ENCODE data around the gene NOPCHAP1. TPM values are rescaled to one million over a fixed set of nuclear protein-coding genes. Genes with fewer than 3 reads are reported as not detected.

Gene NOPCHAP1, protein sequence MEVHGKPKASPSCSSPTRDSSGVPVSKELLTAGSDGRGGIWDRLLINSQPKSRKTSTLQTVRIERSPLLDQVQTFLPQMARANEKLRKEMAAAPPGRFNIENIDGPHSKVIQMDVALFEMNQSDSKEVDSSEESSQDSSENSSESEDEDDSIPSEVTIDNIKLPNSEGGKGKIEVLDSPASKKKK
- total RNA-seq, result 10 to 100 TPM in 1 of 2 donors, 1 to 10 TPM in 1; 9.3 to 14.7 TPM
- polyA plus RNA-seq (ENCODE audit: insufficient read length in 6 of 6), result 10 to 100 TPM; 12.2 to 17.1 (median 14.4) TPM
- long read RNA-seq, donor 1, full-length matches to known transcripts, result 11 of 11 reads
- long read RNA-seq, donor 1, partial matches to known transcripts, result 0 of 11 reads
- long read RNA-seq, donor 1, other reads (novel, unspliced or antisense), result 0 of 11 reads
- long read RNA-seq, donor 2, full-length matches to known transcripts, result 10 of 10 reads
- long read RNA-seq, donor 2, partial matches to known transcripts, result 0 of 10 reads
- long read RNA-seq, donor 2, other reads (novel, unspliced or antisense), result 0 of 10 reads
- long read RNA-seq, donor 3, full-length matches to known transcripts, result 16 of 16 reads
- long read RNA-seq, donor 3, partial matches to known transcripts, result 0 of 16 reads
- long read RNA-seq, donor 3, other reads (novel, unspliced or antisense), result 0 of 16 reads
- long read RNA-seq, donor 4, full-length matches to known transcripts, result 12 of 13 reads
- long read RNA-seq, donor 4, partial matches to known transcripts, result 0 of 13 reads
- long read RNA-seq, donor 4, other reads (novel, unspliced or antisense), result 1 of 13 reads
- long read RNA-seq, donor 5, full-length matches to known transcripts, result 16 of 16 reads
- long read RNA-seq, donor 5, partial matches to known transcripts, result 0 of 16 reads
- long read RNA-seq, donor 5, other reads (novel, unspliced or antisense), result 0 of 16 reads
- long read RNA-seq, donor 6, full-length matches to known transcripts, result 12 of 12 reads
- long read RNA-seq, donor 6, partial matches to known transcripts, result 0 of 12 reads
- long read RNA-seq, donor 6, other reads (novel, unspliced or antisense), result 0 of 12 reads
- long read RNA-seq, donor 7, full-length matches to known transcripts, result 10 of 10 reads
- long read RNA-seq, donor 7, partial matches to known transcripts, result 0 of 10 reads
- long read RNA-seq, donor 7, other reads (novel, unspliced or antisense), result 0 of 10 reads
- long read RNA-seq, donor 8, full-length matches to known transcripts, result 5 of 5 reads
- long read RNA-seq, donor 8, partial matches to known transcripts, result 0 of 5 reads
- long read RNA-seq, donor 8, other reads (novel, unspliced or antisense), result 0 of 5 reads
- long read RNA-seq, donor 9, result 0 reads
- long read RNA-seq, donor 10, full-length matches to known transcripts, result 15 of 15 reads
- long read RNA-seq, donor 10, partial matches to known transcripts, result 0 of 15 reads
- long read RNA-seq, donor 10, other reads (novel, unspliced or antisense), result 0 of 15 reads
- long read RNA-seq, donor 11, full-length matches to known transcripts, result 12 of 12 reads
- long read RNA-seq, donor 11, partial matches to known transcripts, result 0 of 12 reads
- long read RNA-seq, donor 11, other reads (novel, unspliced or antisense), result 0 of 12 reads
- long read RNA-seq, donor 12, full-length matches to known transcripts, result 9 of 9 reads
- long read RNA-seq, donor 12, partial matches to known transcripts, result 0 of 9 reads
- long read RNA-seq, donor 12, other reads (novel, unspliced or antisense), result 0 of 9 reads

DNA sequence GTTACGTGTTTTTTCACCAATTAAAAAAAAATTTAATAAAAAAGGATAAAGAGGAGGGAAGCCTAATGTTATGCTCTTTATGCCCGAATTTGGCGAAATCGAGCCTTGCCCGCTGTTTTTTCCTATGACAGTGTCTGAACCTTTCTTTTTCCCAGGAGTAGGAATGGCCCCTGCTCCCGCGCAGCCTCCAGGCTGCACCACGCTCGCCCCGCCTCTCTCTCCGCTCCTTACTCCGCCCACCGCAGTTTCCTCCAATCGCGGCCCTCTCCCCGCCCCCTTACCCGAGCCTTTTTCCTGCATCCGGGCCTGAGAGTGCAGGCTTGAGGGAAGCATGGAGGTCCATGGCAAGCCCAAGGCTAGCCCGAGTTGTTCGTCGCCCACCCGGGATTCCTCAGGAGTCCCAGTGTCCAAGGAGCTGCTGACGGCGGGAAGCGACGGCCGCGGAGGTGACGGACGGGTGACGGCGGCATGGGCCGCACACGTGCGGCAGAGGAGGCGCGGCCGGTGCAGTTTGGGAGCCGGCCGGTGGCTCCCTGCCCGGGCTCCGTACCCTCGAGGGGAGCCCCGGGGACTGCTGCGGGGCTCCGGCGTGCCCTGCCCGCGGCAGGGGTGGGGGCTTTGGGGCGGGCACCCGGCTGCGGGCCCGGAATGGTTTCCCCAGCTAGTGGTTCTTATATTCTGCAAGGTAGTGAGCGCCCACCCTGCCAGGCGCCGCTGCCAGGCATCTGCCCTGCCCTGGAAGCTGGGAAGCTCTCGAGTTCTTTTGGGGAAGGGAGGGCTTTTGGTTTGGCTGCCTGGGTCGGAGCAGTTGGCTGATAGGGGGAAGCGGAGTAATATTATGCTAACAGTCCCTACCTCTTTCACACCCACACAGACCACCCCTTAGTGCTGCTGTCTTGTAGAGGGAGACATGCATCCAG is at the start of gene NOPCHAP1:
TSS of gene NOPCHAP1 (plus strand) at position 295 of the 920 bp plus-strand sequence. CDS start at position 332, 37 bp downstream.
- Histone ChIP-seq H3K9me3 (no peaks in the 10 kb centered on the region), H3K4me1 (peaks cover 15 to 26% of the 10 kb centered on the region in 2 donors), H3K36me3 (no peaks in the 10 kb centered on the region), H3K27ac (peak within 1 kb of the TSS; percentile 57 to 76), H3K4me3 (peak within 1 kb of the TSS; percentile 99), H3K27me3 (no peaks in the 10 kb centered on the region)
- DNase-seq (peak; percentile 85 to 96 (median 92)), ATAC-seq (peak; percentile 100)
- TF ChIP-seq, protein P1, sequence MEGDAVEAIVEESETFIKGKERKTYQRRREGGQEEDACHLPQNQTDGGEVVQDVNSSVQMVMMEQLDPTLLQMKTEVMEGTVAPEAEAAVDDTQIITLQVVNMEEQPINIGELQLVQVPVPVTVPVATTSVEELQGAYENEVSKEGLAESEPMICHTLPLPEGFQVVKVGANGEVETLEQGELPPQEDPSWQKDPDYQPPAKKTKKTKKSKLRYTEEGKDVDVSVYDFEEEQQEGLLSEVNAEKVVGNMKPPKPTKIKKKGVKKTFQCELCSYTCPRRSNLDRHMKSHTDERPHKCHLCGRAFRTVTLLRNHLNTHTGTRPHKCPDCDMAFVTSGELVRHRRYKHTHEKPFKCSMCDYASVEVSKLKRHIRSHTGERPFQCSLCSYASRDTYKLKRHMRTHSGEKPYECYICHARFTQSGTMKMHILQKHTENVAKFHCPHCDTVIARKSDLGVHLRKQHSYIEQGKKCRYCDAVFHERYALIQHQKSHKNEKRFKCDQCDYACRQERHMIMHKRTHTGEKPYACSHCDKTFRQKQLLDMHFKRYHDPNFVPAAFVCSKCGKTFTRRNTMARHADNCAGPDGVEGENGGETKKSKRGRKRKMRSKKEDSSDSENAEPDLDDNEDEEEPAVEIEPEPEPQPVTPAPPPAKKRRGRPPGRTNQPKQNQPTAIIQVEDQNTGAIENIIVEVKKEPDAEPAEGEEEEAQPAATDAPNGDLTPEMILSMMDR (IDR thresholded peaks at IDR 0.05), result no peak
- intact Hi-C loops (cut with DNase I), result no loop called here

DNA sequence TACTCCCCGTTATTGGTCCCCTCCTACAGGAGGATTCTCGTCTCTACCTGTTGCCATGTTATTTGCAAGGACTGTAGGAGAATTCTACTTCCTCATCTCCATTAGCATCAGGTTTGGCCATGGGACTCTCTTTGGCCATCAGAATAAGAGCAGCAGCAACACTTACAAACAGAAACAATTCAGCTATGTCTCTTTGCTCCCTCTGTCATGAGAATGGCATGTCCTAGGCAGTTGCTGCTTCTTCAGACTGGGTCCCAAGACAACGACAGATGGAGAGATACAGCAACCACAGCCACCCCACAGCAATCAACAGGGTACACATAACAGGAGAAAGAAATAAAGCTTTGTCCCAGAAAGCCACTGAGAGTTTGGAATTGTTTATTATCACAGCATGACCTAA is 47.7 kb upstream of the NOPCHAP1 start:
- Histone ChIP-seq H3K4me1 (no peaks in the 10 kb centered on the region), H3K4me3 (no peak overlapping the region), H3K27ac (no peak overlapping the region), H3K36me3 (no peaks in the 10 kb centered on the region), H3K27me3 (no peaks in the 10 kb centered on the region), H3K9me3 (no peaks in the 10 kb centered on the region)
- no peak for ATAC-seq
- intact Hi-C loops (cut with DNase I), result no loop called here
- DNase-seq, result no peak
- TF ChIP-seq, protein P1 (IDR thresholded peaks at IDR 0.05), result no peak

DNA sequence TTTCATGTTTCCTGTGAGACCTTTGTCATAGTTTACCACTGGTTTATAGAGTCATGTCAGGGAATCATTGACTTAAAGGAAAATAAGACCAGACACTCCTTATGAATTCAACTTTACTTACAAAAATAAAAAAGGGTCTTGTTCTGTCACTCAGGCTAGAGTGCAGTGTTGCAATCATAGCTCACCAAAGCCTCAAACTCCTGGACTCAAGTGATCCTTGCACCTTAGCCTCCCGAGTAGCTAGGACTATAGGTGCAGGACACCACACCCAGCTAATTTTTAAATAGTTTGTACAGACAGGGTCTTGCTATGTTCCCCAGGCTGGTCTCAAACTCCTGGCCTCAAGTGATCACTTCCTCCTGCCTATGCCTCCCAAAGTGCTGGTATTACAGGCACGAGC is 47.0 kb upstream of the NOPCHAP1 start:
- H3K36me3 ChIP-seq, result no peaks in the 10 kb centered on the region
- no peak for DNase-seq
- no peak for ATAC-seq
- no peaks in the 10 kb centered on the region for H3K4me1 ChIP-seq
- intact Hi-C loops (cut with DNase I), result no loop called here
- no peaks in the 10 kb centered on the region for H3K9me3 ChIP-seq
- no peak overlapping the region for H3K27ac ChIP-seq
- TF ChIP-seq, protein P1 (IDR thresholded peaks at IDR 0.05), result no peak
- no peak overlapping the region for H3K4me3 ChIP-seq
- H3K27me3 ChIP-seq, result no peaks in the 10 kb centered on the region

DNA sequence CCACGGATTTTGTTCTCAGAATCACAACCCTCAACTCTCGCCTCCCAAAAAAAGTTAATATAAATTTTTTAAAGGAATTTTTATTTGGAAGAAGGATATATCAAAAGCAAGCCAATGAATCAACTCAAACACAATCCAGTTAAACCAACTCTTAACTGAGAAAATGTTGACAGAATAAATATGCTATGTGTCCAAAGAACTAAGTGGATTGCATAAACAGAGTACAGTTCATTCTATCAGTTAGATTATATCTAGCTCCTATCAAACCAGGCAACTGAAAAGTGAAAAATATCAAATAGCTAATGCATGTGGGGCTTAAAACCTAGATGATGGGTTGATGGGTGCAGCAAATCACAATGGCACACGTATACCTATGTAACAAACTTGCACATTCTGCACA is 44.7 kb upstream of the NOPCHAP1 start:
- no peaks in the 10 kb centered on the region for H3K9me3 ChIP-seq
- no peaks in the 10 kb centered on the region for H3K27me3 ChIP-seq
- H3K36me3 ChIP-seq, result no peaks in the 10 kb centered on the region
- no peak overlapping the region for H3K4me3 ChIP-seq
- ATAC-seq (peak; percentile 21), DNase-seq (no peak)
- no peaks in the 10 kb centered on the region for H3K4me1 ChIP-seq
- no peak overlapping the region for H3K27ac ChIP-seq
- TF ChIP-seq, protein P1 (IDR thresholded peaks at IDR 0.05), result no peak
- intact Hi-C loops (cut with DNase I), result no loop called here
